Dedifferentiated amniotic fluid mesenchymal stem cell (primary cell): ENCODE data around the gene SMCO4.
"Not testable (repeated sequence)": the region's sequence is repeated elsewhere in the genome, so short reads cannot be mapped to it uniquely, and the experiment has no call there.

Source experiments
- DNase-seq: peaks from one replicate; pipeline ENCODE4 v3.0.0-alpha.2; 2016; ENCODE audit errors: extremely low spot score

SMCO4 gene

DNA sequence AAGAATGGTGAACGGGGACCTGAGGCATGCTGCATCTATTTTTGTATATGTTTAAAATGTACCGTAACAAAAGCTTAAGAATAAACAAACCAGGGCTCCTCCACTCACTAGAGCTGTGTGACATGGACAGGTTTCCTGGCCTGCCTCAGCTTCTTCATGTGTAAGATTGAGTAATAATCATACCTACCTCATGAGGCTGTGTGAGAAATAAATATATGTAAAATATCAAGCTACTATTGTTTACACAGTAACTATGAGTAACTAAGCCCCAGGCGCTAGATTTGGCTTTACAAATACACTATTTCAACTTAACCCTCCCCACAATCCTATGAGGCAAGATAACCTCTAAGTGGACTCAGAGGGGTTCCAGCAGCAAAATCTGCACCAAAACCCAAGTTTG lies 66.4 kb downstream of the SMCO4 start:
- peak; percentile 54 for DNase-seq

DNA sequence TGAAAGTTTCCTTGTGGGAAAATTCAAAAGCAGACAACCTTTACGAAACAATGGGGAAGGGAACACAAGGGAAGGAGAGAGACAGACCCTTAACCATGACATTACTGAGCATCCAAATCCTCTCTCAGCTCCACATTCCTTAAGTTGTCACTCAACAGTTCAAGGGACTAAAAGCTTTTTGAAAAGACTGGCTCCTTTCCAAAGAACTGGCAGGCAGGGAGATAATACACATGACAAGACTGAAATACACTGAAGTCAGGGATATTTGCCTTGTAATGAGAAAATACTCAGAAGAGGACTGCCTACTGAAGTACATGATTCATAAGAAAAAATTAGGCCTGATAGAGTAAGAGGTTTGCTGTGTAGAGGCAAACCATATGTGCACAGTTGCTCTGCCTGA lies 69.1 kb downstream of the SMCO4 start:
- DNase-seq = no peak

DNA sequence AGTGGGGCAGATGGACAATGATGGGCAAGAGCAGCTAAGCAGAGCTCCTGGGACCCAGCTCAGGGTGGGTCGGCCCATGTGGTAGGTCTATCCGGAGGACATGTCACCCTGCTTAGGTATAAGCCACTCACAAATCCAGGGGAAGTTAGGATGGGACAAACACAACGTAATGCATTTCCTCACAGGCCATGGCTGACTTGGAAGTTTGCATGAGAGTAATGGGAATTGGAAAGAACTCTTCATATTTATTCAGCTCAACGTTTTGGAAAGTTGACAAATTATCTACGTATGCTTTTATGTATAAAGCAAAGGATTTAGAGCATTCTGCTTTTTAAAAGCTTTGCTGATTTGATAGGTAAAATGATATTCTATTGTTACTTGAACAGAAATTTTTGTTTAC lies 74.9 kb downstream of the SMCO4 start:
- no peak for DNase-seq

DNA sequence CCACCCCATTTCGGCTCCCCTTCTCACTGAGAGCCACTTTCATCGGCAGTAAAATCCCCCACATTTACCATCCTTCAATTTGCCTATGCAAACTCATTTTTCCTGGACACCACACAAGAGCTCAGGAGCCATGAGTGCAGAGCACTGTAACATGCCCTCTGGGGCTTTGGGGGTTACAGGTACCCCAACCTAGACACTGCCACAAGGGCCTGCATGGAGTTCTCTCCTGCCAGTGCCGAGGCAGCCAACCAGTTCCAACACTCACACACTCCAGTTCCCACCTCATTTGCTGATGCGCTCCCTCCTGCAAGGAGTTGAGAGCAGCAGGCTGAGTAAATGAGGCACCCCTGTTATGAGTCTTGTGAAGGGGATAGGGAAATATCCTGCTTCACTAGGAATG lies 76.1 kb downstream of the SMCO4 start:
- DNase-seq = no peak

DNA sequence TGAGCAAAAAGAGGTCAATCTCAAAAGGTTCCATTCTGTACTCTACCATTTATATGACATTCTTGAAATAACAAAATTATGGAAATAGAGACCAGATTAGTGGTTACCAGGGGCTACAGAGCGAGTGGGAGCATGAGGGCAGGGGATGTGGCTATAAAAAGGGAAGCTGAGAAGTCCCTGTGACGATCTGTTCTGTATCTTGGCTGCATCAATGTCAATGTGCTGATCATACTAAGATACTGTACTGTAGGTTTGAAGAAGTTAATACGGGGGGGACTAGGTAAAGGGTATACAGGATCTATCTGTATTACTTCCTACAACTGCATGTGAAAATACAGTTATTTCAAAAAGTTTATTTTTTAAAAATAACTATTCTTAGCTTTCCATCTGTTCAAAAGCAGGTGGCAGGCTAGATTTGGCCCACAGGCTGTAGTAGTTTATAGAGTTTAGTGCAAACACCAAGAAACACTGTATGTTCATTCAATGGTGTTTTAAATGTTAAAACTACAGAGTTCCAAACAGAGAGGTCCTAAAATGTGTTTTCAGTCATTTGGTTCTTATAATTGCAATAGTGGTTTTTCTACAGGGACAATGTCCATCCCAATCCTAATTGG lies 78.2 kb downstream of the SMCO4 start:
- no peak for DNase-seq

DNA sequence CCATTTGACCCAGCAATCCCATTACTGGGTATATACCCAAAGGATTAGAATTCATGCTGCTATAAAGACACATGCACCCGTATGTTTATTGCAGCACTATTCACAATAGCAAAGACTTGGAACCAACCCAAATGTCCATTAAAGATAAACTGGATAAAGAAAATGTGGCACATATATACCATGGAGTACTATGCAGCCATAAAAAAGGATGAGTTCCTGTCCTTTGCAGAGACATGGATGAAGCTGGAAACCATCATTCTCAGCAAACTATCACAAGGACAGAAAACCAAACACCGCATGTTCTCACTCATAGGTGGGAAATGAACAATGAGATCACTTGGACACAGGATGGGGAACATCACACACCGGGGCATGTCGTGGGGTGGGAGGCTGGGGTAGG lies 79.5 kb downstream of the SMCO4 start:
- DNase-seq = not testable (repeated sequence)

DNA sequence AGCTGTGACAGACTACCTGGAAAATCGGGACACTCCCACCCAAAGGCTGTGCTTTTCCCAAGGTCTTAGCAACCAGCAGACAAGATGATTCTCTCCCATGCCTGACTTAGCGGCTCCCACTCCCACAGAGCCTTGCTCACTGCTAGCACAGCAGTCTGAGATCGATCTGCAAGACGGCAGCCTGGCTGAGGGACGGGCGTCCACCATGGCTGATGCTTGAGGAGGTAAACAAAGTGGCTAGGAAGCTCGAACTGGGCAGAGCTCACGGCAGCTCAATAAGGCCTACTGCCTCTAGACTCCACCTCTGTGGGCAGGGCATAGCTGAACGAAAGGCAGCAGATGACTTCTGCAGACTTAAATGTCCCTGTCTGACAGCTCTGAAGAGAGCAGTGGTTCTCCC lies 84.9 kb downstream of the SMCO4 start:
- DNase-seq = no peak

DNA sequence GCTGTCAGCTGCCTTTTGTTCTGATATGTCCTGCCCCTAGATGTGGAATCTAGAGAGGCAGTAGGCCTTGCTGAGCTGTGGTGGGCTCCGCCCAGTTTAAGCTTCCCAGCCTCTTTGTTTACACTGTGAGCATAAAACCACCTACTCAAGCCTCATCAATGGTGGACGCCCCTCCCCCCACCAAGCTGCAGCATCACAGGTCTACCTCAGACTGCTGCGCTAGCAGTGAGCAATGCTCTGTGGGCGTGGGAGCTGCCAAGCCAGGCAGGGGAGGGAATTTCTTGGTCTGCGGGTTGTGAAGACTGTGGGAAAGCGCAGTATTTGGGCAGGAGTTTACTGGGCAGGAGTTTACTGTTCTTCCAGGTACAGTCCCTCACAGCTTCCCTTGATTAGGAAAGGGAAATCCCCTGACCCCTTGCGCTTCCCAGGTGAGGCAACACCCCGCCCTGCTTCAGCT lies 98.5 kb downstream of the SMCO4 start:
- no peak for DNase-seq

DNA sequence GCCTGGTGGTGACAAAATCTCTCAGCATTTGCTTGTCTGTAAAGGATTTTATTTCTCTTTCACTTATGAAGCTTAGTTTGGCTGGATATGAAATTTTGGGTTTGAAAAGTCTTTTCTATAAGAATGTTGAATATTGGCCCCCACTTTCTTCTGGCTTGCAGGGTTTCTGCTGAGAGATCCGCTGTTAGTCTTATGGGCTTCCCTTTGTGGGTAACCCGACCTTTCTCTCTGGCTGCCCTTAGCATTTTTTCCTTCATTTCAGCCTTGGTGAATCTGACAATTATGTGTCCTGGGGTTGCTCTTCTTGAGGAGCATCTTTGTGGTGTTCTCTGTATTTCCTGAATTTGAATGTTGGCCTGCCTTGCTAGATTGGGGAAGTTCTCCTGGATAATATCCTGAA lies 100.0 kb downstream of the SMCO4 start:
- not testable (repeated sequence) for DNase-seq

DNA sequence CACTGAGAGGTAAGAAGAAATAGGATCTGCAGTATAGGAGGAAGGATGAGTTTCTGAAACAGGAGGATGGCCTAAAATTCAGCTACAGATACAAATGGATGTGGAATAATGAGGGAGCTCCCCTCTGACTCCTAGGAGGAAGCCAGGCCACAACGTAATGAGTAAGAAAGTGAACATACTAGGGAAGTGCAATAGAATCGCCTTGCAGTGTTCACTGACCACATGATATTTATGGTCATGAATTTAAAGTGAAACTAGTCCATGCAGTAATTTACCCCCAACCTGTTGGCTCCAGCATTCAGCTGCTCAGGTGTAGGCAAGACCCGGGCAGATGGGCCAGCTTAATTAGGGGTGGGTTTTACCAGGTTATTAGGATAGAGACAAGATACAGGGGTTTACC lies 110.9 kb downstream of the SMCO4 start:
- DNase-seq = no peak
